Fibroblast of skin of abdomen (primary cell): ENCODE results near the gene TOP2A.
A peak's percentile ranks its signal among the peaks of the same experiment; 100 is the strongest.

Experiments used
- DNase-seq: peaks from one replicate; pipeline ENCODE4 v3.0.0-alpha.2; 2013

The TOP2A gene

DNA sequence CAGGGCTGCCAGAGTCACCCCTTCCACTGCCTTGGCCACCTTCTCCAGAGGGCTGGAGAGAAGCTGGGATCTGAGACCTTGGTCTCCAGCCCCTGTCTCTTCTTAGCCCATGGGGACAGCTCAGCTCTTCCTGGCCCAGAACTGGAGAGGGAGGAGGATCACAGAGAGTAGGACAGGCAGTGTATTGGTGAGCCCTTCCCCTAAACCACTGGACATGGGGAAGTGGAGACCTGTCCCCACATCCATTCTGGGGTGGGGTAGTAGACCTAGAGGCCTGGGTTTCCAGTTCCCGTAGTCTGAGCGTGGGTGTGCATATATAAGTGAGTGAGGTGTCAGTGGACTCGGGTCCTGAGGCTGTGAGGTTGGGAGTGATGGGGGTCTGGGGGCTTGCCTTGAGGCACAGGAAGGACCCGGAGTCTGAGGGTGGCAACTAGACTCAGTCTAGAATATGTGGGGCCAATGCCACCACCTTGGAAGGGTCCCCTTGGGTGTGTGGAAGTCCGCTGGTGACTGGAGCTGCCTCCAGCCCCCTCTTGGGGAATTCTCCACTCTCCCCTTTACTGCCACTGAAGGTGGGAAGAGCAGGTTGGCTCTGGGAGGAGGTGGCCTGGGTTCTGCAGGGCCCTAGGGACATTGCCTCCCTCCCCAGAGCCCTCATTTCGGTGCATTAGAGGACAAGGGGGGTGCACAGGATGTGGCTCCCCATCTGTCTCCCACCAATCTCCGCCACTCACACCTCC is 73.1 kb downstream of the TOP2A start:
- DNase-seq = no peak

GRCh38 chr17:40343219-40344119 is 74.2 kb downstream of the TOP2A start:
- no peak for DNase-seq

GRCh38 chr17:40342504-40343218 is 75.0 kb downstream of the TOP2A start:
- DNase-seq = no peak

GRCh38 chr17:40341808-40342503 is 75.7 kb downstream of the TOP2A start:
- DNase-seq = peak; percentile 66

GRCh38 chr17:40340880-40341807 is 76.6 kb downstream of the TOP2A start:
- no peak for DNase-seq

- no peak for DNase-seq
Measured at GRCh38 chr17:40340327-40340726, 77.4 kb downstream of the TOP2A start.

- DNase-seq = no peak
Measured at GRCh38 chr17:40338941-40339649, 78.6 kb downstream of the TOP2A start.
